SH-SY5Y (cell line): ENCODE measurements around the gene EGR4.

ENCODE experiments used
- GATA2 ChIP-seq: IDR thresholded peaks from 2 replicates; pipeline ENCODE4 v1.6.1; 2011; ENCODE audit warnings: mild to moderate bottlenecking, low read depth, low read length
- GATA3 ChIP-seq: IDR thresholded peaks from 2 replicates; pipeline ENCODE4 v1.6.1; 2011; ENCODE audit warnings: low read depth, mild to moderate bottlenecking, low read length, moderate library complexity

GRCh38 chr2:73279852-73280251 is 13.5 kb downstream of the EGR4 start:
- TF ChIP-seq GATA3 (no peak), GATA2 (no peak)
